Parathyroid adenoma (tissue), 2 donors: ENCODE measurements around the gene NOTCH1.

Source experiments
- H2AFZ ChIP-seq: fragments of 300-600 bp; sonication (generic); one replicate; pipeline ENCODE4 v1.7.0; 2017; ENCODE audit warnings: antibody characterized with exemption, mild to moderate bottlenecking
- H3K27ac ChIP-seq: fragments of 300-600 bp; sonication (generic); one replicate; pipeline ENCODE4 v1.7.0; 2017
- H3K27me3 ChIP-seq: fragments of 300-600 bp; sonication (generic); one replicate; pipeline ENCODE4 v1.7.0; 2017; ENCODE audit warnings: low read length; ENCODE audit not compliant: control insufficient read depth, insufficient read depth
- H3K36me3 ChIP-seq: fragments of 300-600 bp; sonication (generic); one replicate; pipeline ENCODE4 v1.7.0; 2017; ENCODE audit warnings: low read length; ENCODE audit not compliant: control insufficient read depth, insufficient read depth
- H3K4me1 ChIP-seq: fragments of 300-600 bp; sonication (generic); one replicate; pipeline ENCODE4 v1.7.0; 2017; ENCODE audit warnings: control low read depth
- H3K4me2 ChIP-seq: fragments of 300-600 bp; sonication (generic); one replicate; pipeline ENCODE4 v1.7.0; 2017; ENCODE audit warnings: low read length
- H3K4me3 ChIP-seq: fragments of 300-600 bp; sonication (generic); one replicate; pipeline ENCODE4 v1.7.0; 2017; ENCODE audit warnings: low read depth, low read length
- H3K79me2 ChIP-seq: fragments of 300-600 bp; sonication (generic); one replicate; pipeline ENCODE4 v1.7.0; 2017; ENCODE audit warnings: control low read depth
- H3K9ac ChIP-seq: fragments of 300-600 bp; sonication (generic); one replicate; pipeline ENCODE4 v1.7.0; 2017; ENCODE audit warnings: mild to moderate bottlenecking
- H3K9me3 ChIP-seq: fragments of 300-600 bp; sonication (generic); one replicate; pipeline ENCODE4 v1.7.0; 2017; ENCODE audit warnings: low read length; ENCODE audit not compliant: control insufficient read depth
- TF ChIP-seq, protein P1 (sequence below): fragments of 300-600 bp; sonication (generic); IDR thresholded peaks from one replicate; pipeline ENCODE4 v1.7.0; 2017; ENCODE audit warnings: antibody characterized with exemption, mild to moderate bottlenecking
- donor health status: primary hyperparathyroidism.

NOTCH1 gene

GRCh38 chr9:136483589-136484152 lies 62.2 kb downstream of the NOTCH1 start:
- Histone ChIP-seq H3K4me3 (peak overlapping the region; percentile 71), H3K9me3 (no peaks in the 10 kb centered on the region), H3K4me1 (peaks cover 3% of the 10 kb centered on the region), H3K36me3 (no peaks in the 10 kb centered on the region), H3K27me3 (no peaks in the 10 kb centered on the region), H3K79me2 (peaks cover 12% of the 10 kb centered on the region), H3K9ac (no peak overlapping the region), H2AFZ (peak overlapping the region; percentile 78), H3K4me2 (peak overlapping the region; percentile 70), H3K27ac (peak overlapping the region; percentile 99)
- TF ChIP-seq, protein P1, sequence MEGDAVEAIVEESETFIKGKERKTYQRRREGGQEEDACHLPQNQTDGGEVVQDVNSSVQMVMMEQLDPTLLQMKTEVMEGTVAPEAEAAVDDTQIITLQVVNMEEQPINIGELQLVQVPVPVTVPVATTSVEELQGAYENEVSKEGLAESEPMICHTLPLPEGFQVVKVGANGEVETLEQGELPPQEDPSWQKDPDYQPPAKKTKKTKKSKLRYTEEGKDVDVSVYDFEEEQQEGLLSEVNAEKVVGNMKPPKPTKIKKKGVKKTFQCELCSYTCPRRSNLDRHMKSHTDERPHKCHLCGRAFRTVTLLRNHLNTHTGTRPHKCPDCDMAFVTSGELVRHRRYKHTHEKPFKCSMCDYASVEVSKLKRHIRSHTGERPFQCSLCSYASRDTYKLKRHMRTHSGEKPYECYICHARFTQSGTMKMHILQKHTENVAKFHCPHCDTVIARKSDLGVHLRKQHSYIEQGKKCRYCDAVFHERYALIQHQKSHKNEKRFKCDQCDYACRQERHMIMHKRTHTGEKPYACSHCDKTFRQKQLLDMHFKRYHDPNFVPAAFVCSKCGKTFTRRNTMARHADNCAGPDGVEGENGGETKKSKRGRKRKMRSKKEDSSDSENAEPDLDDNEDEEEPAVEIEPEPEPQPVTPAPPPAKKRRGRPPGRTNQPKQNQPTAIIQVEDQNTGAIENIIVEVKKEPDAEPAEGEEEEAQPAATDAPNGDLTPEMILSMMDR: no peak

DNA sequence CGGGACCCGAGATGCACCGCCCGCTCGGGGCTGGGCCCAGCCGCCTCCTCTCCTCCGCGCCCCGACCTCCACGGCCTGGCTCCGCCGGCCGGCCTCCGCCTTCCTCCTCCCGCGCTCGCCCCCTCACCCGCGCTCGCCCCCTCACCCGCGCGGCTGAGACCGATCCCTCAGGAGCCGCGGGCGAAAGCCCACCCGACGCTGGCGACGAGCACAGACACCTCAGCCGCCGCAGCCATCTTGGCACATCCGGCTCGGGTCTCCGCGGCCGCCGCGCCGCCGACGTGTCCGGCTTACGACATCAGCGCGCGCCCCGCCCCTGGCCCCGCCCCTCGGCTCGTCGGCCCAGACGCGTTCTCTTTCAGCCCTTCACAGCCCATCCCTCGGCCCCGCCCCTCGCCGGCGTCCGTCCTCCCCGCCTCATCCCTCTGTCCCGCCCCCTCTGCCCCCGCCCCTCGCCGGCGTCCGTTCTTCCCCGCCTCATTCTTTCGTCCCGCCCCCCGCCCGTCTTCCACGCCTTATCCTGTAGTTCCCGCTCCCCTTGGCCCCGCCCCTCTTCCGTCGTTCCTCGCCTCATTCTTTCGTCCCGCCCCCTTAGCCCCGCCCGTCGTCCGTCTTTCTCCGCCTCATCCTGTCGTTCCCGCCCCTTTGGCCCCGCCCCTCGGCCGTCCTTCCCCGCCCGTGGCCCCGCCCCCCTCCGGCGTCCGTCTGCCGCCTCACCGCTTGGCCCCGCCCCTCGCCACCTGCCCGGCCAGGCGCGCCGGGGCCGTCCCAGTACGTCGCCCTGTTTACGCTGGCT lies 62.9 kb downstream of the NOTCH1 start, which contains the start of gene SEC16A:
SEC16A (minus strand) TSS at position 248 of the 796 bp plus-strand sequence. CDS start 5,425 bp downstream, outside the sequence.
- H3K4me2 ChIP-seq: peak within 1 kb of the TSS; percentile 83
- H3K9me3 ChIP-seq: no peaks in the 10 kb centered on the region
- no peaks in the 10 kb centered on the region for H3K36me3 ChIP-seq
- peaks cover 3% of the 10 kb centered on the region for H3K4me1 ChIP-seq
- H3K27ac ChIP-seq: peak within 1 kb of the TSS; percentile 99
- H3K4me3 ChIP-seq: peak within 1 kb of the TSS; percentile 75
- H3K27me3 ChIP-seq: no peaks in the 10 kb centered on the region
- peak within 1 kb of the TSS; percentile 78 for H2AFZ ChIP-seq
- H3K9ac ChIP-seq: peak within 1 kb of the TSS; percentile 46
- TF ChIP-seq, protein P1: no peak
- H3K79me2 ChIP-seq: peaks cover 12% of the 10 kb centered on the region

- no peaks in the 10 kb centered on the region for H3K27me3 ChIP-seq
- peak overlapping the region; percentile 83 for H3K4me2 ChIP-seq
- peak overlapping the region; percentile 76 for H2AFZ ChIP-seq
- H3K4me1 ChIP-seq: peaks cover 3% of the 10 kb centered on the region
- TF ChIP-seq, protein P1: no peak
- H3K27ac ChIP-seq: peak overlapping the region; percentile 87
- H3K9ac ChIP-seq: peak overlapping the region; percentile 46
- no peaks in the 10 kb centered on the region for H3K9me3 ChIP-seq
- no peaks in the 10 kb centered on the region for H3K36me3 ChIP-seq
- peaks cover 12% of the 10 kb centered on the region for H3K79me2 ChIP-seq
- peak overlapping the region; percentile 75 for H3K4me3 ChIP-seq
These were observed 63.6 kb downstream of the NOTCH1 start for GRCh38 chr9:136482046-136482792.

DNA sequence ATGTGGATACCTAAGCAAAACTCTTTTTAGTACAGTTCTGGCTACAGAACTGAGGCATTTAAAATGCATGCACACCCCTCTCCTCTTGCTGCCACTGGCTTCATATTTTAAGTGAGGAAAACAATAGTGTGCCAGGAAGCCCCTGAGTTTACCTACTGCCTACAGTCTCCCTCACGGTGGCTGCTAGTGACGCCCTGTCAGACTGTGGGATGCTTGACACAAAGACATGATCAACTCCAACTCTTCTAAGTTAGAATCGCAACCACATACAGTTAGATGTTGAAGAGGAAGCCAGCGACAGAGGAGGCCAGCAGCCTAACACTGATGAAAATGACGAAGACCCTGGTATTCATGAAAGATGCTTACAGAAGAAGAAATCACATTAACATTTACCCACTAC lies 64.3 kb downstream of the NOTCH1 start:
- Histone ChIP-seq H3K4me3 (peak overlapping the region; percentile 75), H3K9me3 (no peaks in the 10 kb centered on the region), H3K4me2 (peak overlapping the region; percentile 83), H3K9ac (no peak overlapping the region), H3K27ac (no peak overlapping the region), H3K27me3 (no peaks in the 10 kb centered on the region), H2AFZ (no peak overlapping the region), H3K79me2 (peaks cover 12% of the 10 kb centered on the region), H3K36me3 (no peaks in the 10 kb centered on the region), H3K4me1 (peaks cover 3% of the 10 kb centered on the region)
- TF ChIP-seq, protein P1: no peak
